ENCODE results near the gene TMC7.

The TMC7 gene

DNA sequence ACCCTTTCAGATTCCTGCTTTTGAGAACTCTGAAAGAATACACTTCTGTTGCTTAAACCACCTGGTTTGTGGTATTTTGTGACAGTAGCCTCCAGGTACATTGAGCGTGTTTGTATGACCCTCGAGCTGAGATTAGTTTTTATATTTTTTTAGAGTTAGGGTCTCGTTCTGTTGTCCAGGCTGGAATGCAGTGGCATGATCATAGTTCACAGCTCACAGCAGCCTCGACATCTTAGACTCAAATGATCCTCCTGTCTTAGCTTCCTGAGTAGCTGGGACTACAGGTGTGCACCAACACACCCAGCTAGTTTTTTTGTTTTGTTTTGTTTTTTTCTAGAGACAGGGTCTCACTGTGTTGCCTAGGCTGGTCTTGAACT lies 125.5 kb downstream of the TMC7 start:
- H3K36me3 ChIP-seq (ENCODE audit: control insufficient read depth, insufficient read depth, low read length), result no peaks in the 10 kb centered on the region
- no peaks in the 10 kb centered on the region for H3K9me3 ChIP-seq (ENCODE audit: control insufficient read depth, low read length)
- H3K27me3 ChIP-seq (replicated peaks; ENCODE audit: control insufficient read depth, insufficient read depth, low read length, poor library complexity, severe bottlenecking), result peaks cover 5% of the 10 kb centered on the region
- no peak overlapping the region for H3K27ac ChIP-seq (ENCODE audit: insufficient read depth, low read length, poor library complexity, severe bottlenecking)
- H3K4me1 ChIP-seq (ENCODE audit: control insufficient read depth, insufficient read depth, low read length, poor library complexity, severe bottlenecking), result no peaks in the 10 kb centered on the region
- H3K4me3 ChIP-seq (ENCODE audit: insufficient read depth, low read depth, low read length, poor library complexity, severe bottlenecking), result no peak overlapping the region
- no peak for DNase-seq

DNA sequence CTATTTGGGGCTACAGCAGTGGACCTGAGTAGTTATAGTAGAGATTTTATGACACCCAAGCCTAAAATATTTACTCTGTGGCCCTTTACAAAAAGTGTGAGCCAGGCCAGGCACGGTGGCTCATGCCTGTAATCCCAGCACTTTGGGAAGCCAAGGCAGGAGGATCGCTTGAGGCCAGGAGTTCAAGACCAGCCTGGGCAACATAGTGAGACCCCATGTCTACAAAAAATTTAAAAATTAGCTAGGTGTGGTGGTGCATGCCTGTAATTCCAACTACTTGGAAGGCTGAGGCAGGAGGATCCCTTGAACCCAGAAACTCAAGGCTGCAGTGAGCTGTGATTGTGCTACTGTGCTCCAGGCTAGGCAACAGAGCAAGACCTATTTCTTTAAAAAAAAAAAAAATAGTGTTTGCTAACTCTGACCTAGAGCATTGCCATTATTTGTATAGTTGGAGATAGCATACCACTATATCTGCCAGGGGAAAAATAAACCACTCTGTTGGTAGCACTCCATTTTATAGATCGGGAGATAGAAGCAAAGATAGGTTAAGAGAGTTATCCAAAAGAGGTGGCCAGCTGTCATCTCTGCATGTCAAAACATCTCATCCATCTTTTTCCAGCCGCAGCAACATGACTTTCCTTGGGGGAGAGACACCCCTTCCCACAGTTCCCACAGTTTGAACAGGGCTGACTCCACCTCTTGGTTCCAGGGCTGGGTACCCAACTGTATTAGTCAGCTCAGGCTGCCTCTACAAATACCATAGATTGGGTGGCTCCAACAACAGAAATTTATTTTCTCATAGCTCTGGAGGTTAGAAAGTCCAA lies 127.0 kb downstream of the TMC7 start:
- no peak overlapping the region for H3K27ac ChIP-seq (ENCODE audit: insufficient read depth, low read length, poor library complexity, severe bottlenecking)
- H3K4me3 ChIP-seq (ENCODE audit: insufficient read depth, low read depth, low read length, poor library complexity, severe bottlenecking), result no peak overlapping the region
- H3K36me3 ChIP-seq (ENCODE audit: control insufficient read depth, insufficient read depth, low read length), result no peaks in the 10 kb centered on the region
- no peak for DNase-seq
- H3K27me3 ChIP-seq (replicated peaks; ENCODE audit: control insufficient read depth, insufficient read depth, low read length, poor library complexity, severe bottlenecking), result peaks cover 9% of the 10 kb centered on the region
- no peaks in the 10 kb centered on the region for H3K9me3 ChIP-seq (ENCODE audit: control insufficient read depth, low read length)
- no peaks in the 10 kb centered on the region for H3K4me1 ChIP-seq (ENCODE audit: control insufficient read depth, insufficient read depth, low read length, poor library complexity, severe bottlenecking)

DNA sequence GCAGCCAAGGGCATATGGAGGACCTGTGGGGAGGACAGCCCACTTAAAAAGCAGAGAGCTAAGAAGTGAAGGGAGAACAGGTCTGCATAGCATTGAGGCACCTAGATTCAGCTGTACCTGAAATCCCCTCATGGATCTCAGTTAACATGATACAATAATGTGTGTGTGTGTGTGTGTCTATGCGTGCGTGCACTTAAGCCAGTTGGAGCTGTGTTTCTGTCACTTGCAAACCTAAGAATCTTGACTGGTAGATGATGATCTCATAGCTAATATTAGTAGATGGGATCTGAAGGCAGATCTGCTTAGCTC lies 128.3 kb downstream of the TMC7 start:
- Histone ChIP-seq H3K9me3 (ENCODE audit: control insufficient read depth, low read length) (no peaks in the 10 kb centered on the region), H3K27ac (ENCODE audit: insufficient read depth, low read length, poor library complexity, severe bottlenecking) (no peak overlapping the region), H3K36me3 (ENCODE audit: control insufficient read depth, insufficient read depth, low read length) (no peaks in the 10 kb centered on the region), H3K27me3 (replicated peaks; ENCODE audit: control insufficient read depth, insufficient read depth, low read length, poor library complexity, severe bottlenecking) (peaks cover 9% of the 10 kb centered on the region), H3K4me1 (ENCODE audit: control insufficient read depth, insufficient read depth, low read length, poor library complexity, severe bottlenecking) (no peaks in the 10 kb centered on the region), H3K4me3 (ENCODE audit: insufficient read depth, low read depth, low read length, poor library complexity, severe bottlenecking) (no peak overlapping the region)
- no peak for DNase-seq

Measured in effector memory CD4-positive, alpha-beta T cell (primary cell).